B cell (primary cell): Measurements from ENCODE around the gene DRD1. TPM values are rescaled to one million over a fixed set of nuclear protein-coding genes. Genes with fewer than 3 reads are reported as not detected.

Source experiments
- ATAC-seq: fragments of 200-7000 bp; cut with Tn5 transposase; one replicate; pipeline ENCODE4 v1.10.0; 2021; ENCODE audit warnings: low read depth, mild to moderate bottlenecking, moderate number of reproducible peaks, moderate library complexity
- CTCF ChIA-PET: fragments of 350-600 bp; sonication (Branson Sonifier 250); formaldehyde crosslinking; loops from one replicate; lab custom pipeline; 2021; ENCODE audit warnings: antibody characterized with exemption, inconsistent platforms; lab: Charles Lee
- POLR2A ChIA-PET: fragments of 350-600 bp; sonication (Branson Sonifier 250); formaldehyde crosslinking; loops from one replicate; lab custom pipeline; 2021; ENCODE audit warnings: antibody characterized with exemption; lab: Charles Lee
- DNase-seq: peaks from one replicate; pipeline ENCODE4 v3.0.0; 2013
- H2AFZ ChIP-seq: 2 replicates; pipeline ENCODE4 v1.6.1; 2012; ENCODE audit warnings: mild to moderate bottlenecking, low read depth, low read length; ENCODE audit not compliant: insufficient read depth, poor library complexity, severe bottlenecking
- H3K27ac ChIP-seq, 2 donors: 1 replicate in 1 of 2; 2 replicates in 1 of 2; pipeline ENCODE4 v1.5.1; 2012 to 2013; ENCODE audit warnings: low read length in 2 of 2, mild to moderate bottlenecking in 2 of 2, moderate library complexity in 1 of 2
- H3K27me3 ChIP-seq, 4 experiments: fragments of 200-600 bp in 1 of 4; sonication (generic) in 1 of 4; replicated peaks in 1 of 4; 1 replicate in 2 of 4; 2 replicates in 2 of 4; pipeline versions ENCODE4 v1.6.1 to v1.7.0; 2013 to 2016; ENCODE audit warnings: low read length in 3 of 4, mild to moderate bottlenecking in 2 of 4, mixed read lengths in 1 of 4, moderate library complexity in 1 of 4; ENCODE audit not compliant: insufficient read depth in 4 of 4, control insufficient read depth in 3 of 4; ENCODE audit errors: control extremely low read depth in 1 of 4
- H3K36me3 ChIP-seq, 2 experiments: replicated peaks in 1 of 2; 1 replicate in 1 of 2; 2 replicates in 1 of 2; pipeline versions ENCODE4 v1.6.1 to v1.7.1; 2013; ENCODE audit warnings: low read length in 1 of 2; ENCODE audit not compliant: insufficient read depth in 2 of 2, control insufficient read depth in 1 of 2; ENCODE audit errors: control extremely low read depth in 1 of 2, extremely low read depth in 1 of 2
- H3K4me1 ChIP-seq, 2 donors: fragments of 200-600 bp in 1 of 2; sonication (generic) in 1 of 2; 1 replicate in 1 of 2; 2 replicates in 1 of 2; pipeline versions ENCODE4 v1.5.1 to v1.6.1; 2013 to 2017; ENCODE audit warnings: low read length in 2 of 2; ENCODE audit not compliant: control insufficient read depth in 2 of 2, insufficient read depth in 2 of 2
- H3K4me2 ChIP-seq: replicated peaks from 2 replicates; pipeline ENCODE3; 2012; ENCODE audit warnings: mild to moderate bottlenecking, low read depth, low read length; ENCODE audit not compliant: poor library complexity, severe bottlenecking
- H3K4me3 ChIP-seq, 5 experiments: fragments of 200-600 bp in 1 of 5; sonication (generic) in 1 of 5; 1 replicate in 3 of 5; 2 replicates in 2 of 5; pipeline versions ENCODE4 v1.5.1 to v1.7.0; 2011 to 2016; ENCODE audit warnings: low read length in 4 of 5, mild to moderate bottlenecking in 4 of 5, low read depth in 2 of 5, control low read depth in 1 of 5, moderate library complexity in 1 of 5; ENCODE audit not compliant: insufficient read depth in 1 of 5; ENCODE audit errors: control extremely low read depth in 1 of 5, extremely low read depth in 1 of 5
- H3K79me2 ChIP-seq: fragments of 200-600 bp; sonication (generic); one replicate; pipeline ENCODE4 v1.6.0; 2016; ENCODE audit warnings: low read length; ENCODE audit not compliant: control insufficient read depth, insufficient read depth
- H3K9ac ChIP-seq: fragments of 200-600 bp; sonication (generic); 2 replicates; pipeline ENCODE4 v1.6.1; 2017; ENCODE audit warnings: mild to moderate bottlenecking, low read length, moderate library complexity
- H3K9me3 ChIP-seq, 3 donors: one replicate each; pipeline versions ENCODE4 v1.6.1 to v1.7.1; 2013; ENCODE audit warnings: low read length in 2 of 3; ENCODE audit not compliant: control insufficient read depth in 2 of 3, insufficient read depth in 1 of 3; ENCODE audit errors: control extremely low read depth in 1 of 3
- H4K20me1 ChIP-seq: 2 replicates; pipeline ENCODE4 v1.6.0; 2012; ENCODE audit warnings: mild to moderate bottlenecking, low read length; ENCODE audit not compliant: insufficient read depth, control insufficient read depth, poor library complexity, severe bottlenecking
- H3K27ac Mint-ChIP-seq: one replicate; pipeline ENCODE4 v1.8.0; 2021; ENCODE audit warnings: mixed read lengths
- H3K27me3 Mint-ChIP-seq: one replicate; pipeline ENCODE4 v1.8.0; 2021; ENCODE audit warnings: mixed read lengths
- H3K4me1 Mint-ChIP-seq: one replicate; pipeline ENCODE4 v1.8.0; 2021; ENCODE audit warnings: mixed read lengths
- H3K4me3 Mint-ChIP-seq: one replicate; pipeline ENCODE4 v1.8.0; 2021; ENCODE audit warnings: mixed read lengths
- H3K9me3 Mint-ChIP-seq: one replicate; pipeline ENCODE4 v1.8.0; 2022; ENCODE audit warnings: mixed read lengths; ENCODE audit not compliant: insufficient read depth
- EZH2 ChIP-seq: IDR thresholded peaks from 2 replicates; pipeline ENCODE4 v1.6.1; 2012; ENCODE audit warnings: borderline replicate concordance, low read depth, mild to moderate bottlenecking, moderate library complexity, low read length; ENCODE audit not compliant: insufficient read depth, poor library complexity, severe bottlenecking
- WGBS: methylation state at CpG from one replicate; pipeline ENCODE4 v1.1.5; 2013; ENCODE audit warnings: missing lambda C conversion rate; ENCODE audit not compliant: insufficient coverage; 5-methylcytosine and 5-hydroxymethylcytosine counted together
- intact Hi-C: fragments of 100-400 bp; cut with micrococcal nuclease; formaldehyde crosslinking; loops from one replicate; pipeline ENCODE4 v1.10.0; 2022
- polyA plus RNA-seq: library from polyadenylated mRNA; depleted of rRNA; stranded (reverse); fragments of >200 nt; gene quantifications from 2 replicates; pipeline ENCODE4 v1.2.3, GENCODE V29; 2012
- total RNA-seq, 2 donors: library from RNA; stranded (reverse); fragments of 120-200 nt in 1 of 2; gene quantifications; 1 replicate in 1 of 2; 2 replicates in 1 of 2; pipeline versions ENCODE4 v1.2.3 to v1.2.4, GENCODE V29; 2013 to 2022
- TF ChIP-seq, protein P1 (sequence below): fragments of 200-600 bp; IDR thresholded peaks from one replicate; pipeline ENCODE4 v1.8.0; 2022; ENCODE audit warnings: antibody characterized with exemption, mild to moderate bottlenecking

DRD1 gene
- total and polyA plus RNA-seq, 2 donors (not counting 1 experiment from before 2014, with no cell fraction given), result not detected

GRCh38 chr5:175472378-175472777 lies 28.4 kb upstream of the DRD1 start:
- no peaks in the 10 kb centered on the region for H3K9me3 Mint-ChIP-seq
- no peak overlapping the region for H2AFZ ChIP-seq
- H4K20me1 ChIP-seq, result no peaks in the 10 kb centered on the region
- no peaks in the 10 kb centered on the region for H3K79me2 ChIP-seq
- no peak for ATAC-seq
- no peak overlapping the region for H3K4me3 Mint-ChIP-seq
- no peaks in the 10 kb centered on the region for H3K36me3 ChIP-seq
- no peak overlapping the region for H3K4me3 ChIP-seq
- H3K4me2 ChIP-seq, result no peak overlapping the region
- no peak for DNase-seq
- H3K27me3 Mint-ChIP-seq, result peaks cover 27% of the 10 kb centered on the region
- H3K4me1 Mint-ChIP-seq, result no peaks in the 10 kb centered on the region
- POLR2A ChIA-PET, result no interaction called here
- no peak for TF ChIP-seq EZH2
- TF ChIP-seq, protein P1, sequence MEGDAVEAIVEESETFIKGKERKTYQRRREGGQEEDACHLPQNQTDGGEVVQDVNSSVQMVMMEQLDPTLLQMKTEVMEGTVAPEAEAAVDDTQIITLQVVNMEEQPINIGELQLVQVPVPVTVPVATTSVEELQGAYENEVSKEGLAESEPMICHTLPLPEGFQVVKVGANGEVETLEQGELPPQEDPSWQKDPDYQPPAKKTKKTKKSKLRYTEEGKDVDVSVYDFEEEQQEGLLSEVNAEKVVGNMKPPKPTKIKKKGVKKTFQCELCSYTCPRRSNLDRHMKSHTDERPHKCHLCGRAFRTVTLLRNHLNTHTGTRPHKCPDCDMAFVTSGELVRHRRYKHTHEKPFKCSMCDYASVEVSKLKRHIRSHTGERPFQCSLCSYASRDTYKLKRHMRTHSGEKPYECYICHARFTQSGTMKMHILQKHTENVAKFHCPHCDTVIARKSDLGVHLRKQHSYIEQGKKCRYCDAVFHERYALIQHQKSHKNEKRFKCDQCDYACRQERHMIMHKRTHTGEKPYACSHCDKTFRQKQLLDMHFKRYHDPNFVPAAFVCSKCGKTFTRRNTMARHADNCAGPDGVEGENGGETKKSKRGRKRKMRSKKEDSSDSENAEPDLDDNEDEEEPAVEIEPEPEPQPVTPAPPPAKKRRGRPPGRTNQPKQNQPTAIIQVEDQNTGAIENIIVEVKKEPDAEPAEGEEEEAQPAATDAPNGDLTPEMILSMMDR, result no peak
- no peak overlapping the region for H3K27ac Mint-ChIP-seq
- H3K4me1 ChIP-seq, result no peaks in the 10 kb centered on the region
- H3K9me3 ChIP-seq, result no peaks in the 10 kb centered on the region
- H3K27ac ChIP-seq, result no peak overlapping the region
- peaks cover 0 to 3% (median 0%) of the 10 kb centered on the region in 4 experiments for H3K27me3 ChIP-seq
- intact Hi-C loops, result no loop called here
- no peak overlapping the region for H3K9ac ChIP-seq
- CTCF ChIA-PET, result no interaction called here

- Histone ChIP-seq H3K36me3 (no peaks in the 10 kb centered on the region), H3K4me2 (no peak overlapping the region), H3K79me2 (no peaks in the 10 kb centered on the region), H3K9ac (no peak overlapping the region), H3K27me3 (peaks cover 0 to 3% (median 2%) of the 10 kb centered on the region in 4 experiments), H3K4me3 (no peak overlapping the region), H3K27ac (no peak overlapping the region), H4K20me1 (no peaks in the 10 kb centered on the region), H3K9me3 (no peaks in the 10 kb centered on the region), H2AFZ (no peak overlapping the region), H3K4me1 (no peaks in the 10 kb centered on the region)
- Mint-ChIP-seq H3K27me3 (peaks cover 27% of the 10 kb centered on the region), H3K9me3 (no peaks in the 10 kb centered on the region), H3K4me3 (no peak overlapping the region), H3K4me1 (no peaks in the 10 kb centered on the region), H3K27ac (no peak overlapping the region)
- POLR2A ChIA-PET, result no interaction called here
- no peak for ATAC-seq
- DNase-seq, result no peak
- intact Hi-C loops, result no loop called here
- 77% methylated on average over 4 of the region's 6 CpGs for WGBS
- CTCF ChIA-PET, result no interaction called here
- TF ChIP-seq, protein P1, result no peak
- TF ChIP-seq EZH2, result no peak
These were observed 27.6 kb upstream of the DRD1 start for GRCh38 chr5:175471628-175472027.
